ENCODE results near the gene ACTR2.
A peak's percentile ranks its signal among the peaks of the same experiment; 100 is the strongest.
"Not testable (repeated sequence)": the region's sequence is repeated elsewhere in the genome, so short reads cannot be mapped to it uniquely, and the experiment has no call there.

The ACTR2 gene

GRCh38 chr2:65227456-65228262, at the start of gene ACTR2:
Gene ACTR2 (plus strand): TSS chr2:65227831. CDS start chr2:65227910, 79 bp downstream.
- DNase-seq (ENCODE audit: low read depth, low spot score), result peak; percentile 91

DNA sequence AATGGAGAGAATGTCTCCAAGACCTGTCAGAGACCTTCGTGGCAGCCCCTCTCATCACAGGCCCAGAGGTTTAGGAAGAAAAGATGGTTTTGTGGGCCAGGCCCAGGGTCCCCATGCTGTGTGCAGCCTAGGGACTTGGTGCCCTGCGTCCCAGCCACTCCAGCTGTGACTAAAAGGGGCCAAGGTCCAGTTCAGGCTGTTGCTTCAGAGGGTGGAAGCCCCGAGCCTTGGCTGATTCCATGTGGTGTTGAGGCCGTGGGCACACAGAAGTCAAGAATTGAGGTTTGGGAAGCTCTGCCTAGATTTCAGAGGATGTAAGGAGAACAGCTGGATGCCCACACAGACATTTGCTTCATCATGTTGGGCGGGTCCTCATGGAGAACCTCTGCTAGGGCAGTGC, 45.1 kb upstream of the ACTR2 start:
- DNase-seq (ENCODE audit: low read depth, low spot score), result no peak

DNA sequence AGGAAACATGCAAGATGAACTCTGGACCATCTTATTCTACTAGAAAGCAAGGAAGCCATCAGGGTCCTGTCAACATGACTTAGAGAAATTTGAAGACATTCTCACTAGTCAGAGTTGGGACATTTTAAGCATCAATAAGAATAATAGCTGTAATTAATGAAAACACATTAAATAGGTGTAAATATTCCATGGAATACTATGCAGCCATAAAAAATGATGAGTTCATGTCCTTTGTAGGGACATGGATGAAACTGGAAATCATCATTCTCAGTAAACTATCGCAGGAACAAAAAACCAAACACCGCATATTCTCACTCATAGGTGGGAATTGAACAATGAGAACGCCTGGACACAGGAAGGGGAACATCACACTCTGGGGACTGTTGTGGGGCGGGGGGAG, 44.2 kb upstream of the ACTR2 start:
- not testable (repeated sequence) for DNase-seq (ENCODE audit: low read depth, low spot score)

DNA sequence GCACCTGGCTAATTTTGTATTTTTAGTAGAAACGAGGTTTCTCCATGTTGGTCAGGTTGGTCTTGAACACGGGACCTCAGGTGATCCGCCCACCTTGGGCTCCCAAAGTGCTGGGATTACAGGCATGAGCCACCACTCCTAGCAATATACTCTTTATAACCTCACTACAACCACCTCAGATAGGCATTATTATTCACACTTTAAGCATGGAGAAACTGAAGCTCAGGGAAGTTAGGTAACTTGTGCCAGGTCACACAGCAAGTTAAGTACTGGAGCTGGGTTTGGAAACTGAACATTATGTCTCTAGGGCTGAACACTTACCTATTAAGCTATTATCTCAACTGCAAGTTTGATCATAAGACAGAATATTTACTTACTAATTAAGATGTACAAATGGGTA, 42.6 kb upstream of the ACTR2 start:
- DNase-seq (ENCODE audit: low read depth, low spot score), result no peak

GRCh38 chr2:65186093-65186868, 41.4 kb upstream of the ACTR2 start:
- no peak for DNase-seq (ENCODE audit: low read depth, low spot score)

- DNase-seq (ENCODE audit: low read depth, low spot score), result peak; percentile 21
Observed at GRCh38 chr2:65186872-65187851, 40.5 kb upstream of the ACTR2 start.

- no peak for DNase-seq (ENCODE audit: low read depth, low spot score)
Observed at GRCh38 chr2:65193446-65193845, 34.2 kb upstream of the ACTR2 start.

DNA sequence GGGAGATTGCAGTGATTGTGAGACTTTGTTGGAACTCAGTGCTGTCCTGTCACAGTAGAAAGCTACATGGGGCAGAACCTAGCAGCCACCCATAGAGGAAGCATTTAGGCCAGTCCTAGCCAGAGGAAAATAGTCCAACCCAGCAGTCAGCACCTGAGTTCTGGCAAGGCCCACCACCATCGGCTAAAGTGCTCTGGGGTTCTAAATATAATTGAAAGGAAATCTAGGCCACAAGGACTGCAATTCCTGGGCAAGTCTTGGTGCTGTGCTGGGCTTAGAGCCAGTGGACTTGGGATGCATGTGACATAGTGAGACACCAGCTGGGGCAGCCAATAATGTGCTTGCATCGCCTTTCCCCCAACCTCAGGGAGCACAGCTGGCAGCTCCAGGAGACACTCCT, 28.9 kb upstream of the ACTR2 start:
- DNase-seq (ENCODE audit: low read depth, low spot score), result no peak

GRCh38 chr2:65199166-65199565, 28.5 kb upstream of the ACTR2 start:
- DNase-seq (ENCODE audit: low read depth, low spot score), result no peak

DNA sequence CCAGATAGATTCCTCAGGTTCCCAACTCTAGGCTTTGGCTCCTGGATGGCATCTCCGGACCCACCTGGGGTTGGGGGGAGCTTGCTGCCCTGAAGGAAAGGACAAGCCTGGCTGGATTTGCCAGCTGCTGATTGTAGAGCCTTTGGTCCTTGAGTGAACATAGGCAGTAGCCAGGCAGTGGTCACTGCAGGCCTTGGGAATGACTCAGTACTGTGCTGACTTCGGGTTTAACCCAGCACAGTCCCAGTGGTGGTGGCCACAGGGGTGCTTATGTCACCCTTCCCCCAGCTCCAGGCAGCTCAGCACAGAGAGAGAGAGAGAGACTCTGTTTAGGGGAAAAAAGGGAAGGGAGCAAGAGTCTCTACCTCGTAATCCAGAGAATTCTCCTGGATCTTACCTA, 27.7 kb upstream of the ACTR2 start:
- DNase-seq (ENCODE audit: low read depth, low spot score), result no peak

GRCh38 chr2:65204461-65205210, 23.0 kb upstream of the ACTR2 start:
- no peak for DNase-seq (ENCODE audit: low read depth, low spot score)

GRCh38 chr2:65212115-65212514, 15.5 kb upstream of the ACTR2 start:
- DNase-seq (ENCODE audit: low read depth, low spot score), result no peak

- DNase-seq (ENCODE audit: low read depth, low spot score), result no peak
Observed at GRCh38 chr2:65212619-65213018, 15.0 kb upstream of the ACTR2 start.

GRCh38 chr2:65213035-65213434, 14.6 kb upstream of the ACTR2 start:
- no peak for DNase-seq (ENCODE audit: low read depth, low spot score)

GRCh38 chr2:65214361-65214760, 13.3 kb upstream of the ACTR2 start:
- DNase-seq (ENCODE audit: low read depth, low spot score), result no peak

GRCh38 chr2:65214843-65215242, 12.8 kb upstream of the ACTR2 start:
- DNase-seq (ENCODE audit: low read depth, low spot score), result no peak

DNA sequence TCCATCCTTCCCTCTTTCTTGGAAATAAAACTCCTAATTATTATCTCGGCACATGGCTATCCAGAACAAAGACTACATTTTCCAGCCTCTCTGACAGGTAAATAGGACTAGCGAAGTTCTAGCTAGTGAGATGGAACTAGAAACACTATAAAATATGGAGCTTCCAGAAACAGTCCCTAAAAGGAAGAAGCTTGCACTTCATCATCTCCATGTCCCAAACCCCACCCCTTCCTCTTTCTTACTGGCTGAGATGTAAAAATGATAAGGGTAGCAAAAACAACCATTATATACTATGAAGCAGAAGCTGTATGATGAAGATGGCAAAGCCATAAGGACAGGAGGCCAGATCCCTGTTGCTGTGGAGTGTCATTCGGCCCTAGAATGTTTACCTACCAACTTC, 11.7 kb upstream of the ACTR2 start:
- DNase-seq (ENCODE audit: low read depth, low spot score), result no peak

GRCh38 chr2:65220432-65221131, 7.0 kb upstream of the ACTR2 start:
- no peak for DNase-seq (ENCODE audit: low read depth, low spot score)

DNA sequence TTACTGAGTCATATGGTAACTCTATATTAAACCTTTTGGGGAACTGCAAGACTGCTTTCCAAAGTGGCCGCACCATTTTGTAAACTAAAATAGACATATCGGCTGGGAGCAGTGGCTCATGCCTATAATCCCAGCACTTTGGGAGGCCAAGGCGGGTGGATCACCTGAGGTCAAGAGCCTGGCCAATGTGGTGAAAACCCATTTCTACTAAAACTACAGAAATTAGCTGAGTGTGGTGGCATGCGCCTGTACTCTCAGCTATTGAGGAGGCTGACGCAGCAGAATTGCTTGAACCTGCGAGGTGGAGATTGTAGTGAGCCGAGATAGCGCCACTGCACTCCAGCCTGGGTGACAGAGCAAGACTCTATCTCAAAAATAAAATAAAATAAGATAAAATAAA, 6.4 kb upstream of the ACTR2 start:
- DNase-seq (ENCODE audit: low read depth, low spot score), result not testable (repeated sequence)

GRCh38 chr2:65227020-65227455, 593 bp upstream of the ACTR2 start:
- DNase-seq (ENCODE audit: low read depth, low spot score), result no peak
